ENCODE results near the gene TRNP1.

GRCh38 chr1:26972821-26973220 lies 20.7 kb upstream of the TRNP1 start:
- TF ChIP-seq POLR2A (IDR thresholded peaks at IDR 0.05) (no peak), CTCF (IDR thresholded peaks at IDR 0.05) (no peak)
